ENCODE measurements around the gene ZMAT3.

The ZMAT3 gene

GRCh38 chr3:179000659-179001058 lies 71.0 kb downstream of the ZMAT3 start:
- Mint-ChIP-seq H3K4me1 (no peaks in the 10 kb centered on the region), H3K9me3 (peaks cover 10% of the 10 kb centered on the region), H3K4me3 (no peak overlapping the region), H3K27me3 (ENCODE audit: low read depth, poor library complexity) (peaks cover 9% of the 10 kb centered on the region), H3K27ac (no peak overlapping the region), H3K36me3 (ENCODE audit: low read depth) (no peaks in the 10 kb centered on the region)
- no peak for TF ChIP-seq CTCF (IDR thresholded peaks at IDR 0.05)
- no peak for DNase-seq

- Mint-ChIP-seq H3K36me3 (ENCODE audit: low read depth) (no peaks in the 10 kb centered on the region), H3K4me3 (no peak overlapping the region), H3K27me3 (ENCODE audit: low read depth, poor library complexity) (peaks cover 9% of the 10 kb centered on the region), H3K4me1 (no peaks in the 10 kb centered on the region), H3K9me3 (peaks cover 10% of the 10 kb centered on the region), H3K27ac (no peak overlapping the region)
- no peak for DNase-seq
- no peak for TF ChIP-seq CTCF (IDR thresholded peaks at IDR 0.05)
Observed at GRCh38 chr3:179000144-179000543, 71.5 kb downstream of the ZMAT3 start.

GRCh38 chr3:178996399-178996798 lies 75.2 kb downstream of the ZMAT3 start:
- H3K36me3 Mint-ChIP-seq (ENCODE audit: low read depth), result peaks cover 1% of the 10 kb centered on the region
- H3K4me1 Mint-ChIP-seq, result peaks cover 18% of the 10 kb centered on the region
- H3K9me3 Mint-ChIP-seq, result peaks cover 14% of the 10 kb centered on the region
- H3K27ac Mint-ChIP-seq, result no peak overlapping the region
- H3K4me3 Mint-ChIP-seq, result no peak overlapping the region
- peaks cover 6% of the 10 kb centered on the region for H3K27me3 Mint-ChIP-seq (ENCODE audit: low read depth, poor library complexity)
- no peak for DNase-seq
- TF ChIP-seq CTCF (IDR thresholded peaks at IDR 0.05), result no peak

DNA sequence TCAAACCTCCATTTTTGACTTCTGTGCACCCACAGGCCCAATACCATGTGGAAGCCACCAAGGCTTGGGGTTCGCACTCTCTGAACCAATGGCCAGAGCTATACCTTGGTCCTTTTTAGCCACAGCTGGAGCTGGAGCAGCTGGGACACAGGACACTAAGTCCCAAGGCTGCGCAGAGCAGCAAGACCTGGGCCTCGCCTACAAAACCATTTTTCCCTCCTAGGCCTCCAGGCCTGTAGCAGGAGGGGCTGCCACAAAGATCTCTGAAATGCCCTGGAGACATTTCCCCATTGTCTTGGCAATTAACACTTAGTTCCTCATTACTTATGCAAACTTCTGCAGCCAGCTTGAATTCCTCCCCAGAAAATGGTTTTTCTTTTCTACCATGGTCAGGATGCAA lies 81.3 kb downstream of the ZMAT3 start:
- Mint-ChIP-seq H3K4me1 (peaks cover 18% of the 10 kb centered on the region), H3K27ac (no peak overlapping the region), H3K4me3 (no peak overlapping the region), H3K9me3 (peaks cover 62% of the 10 kb centered on the region), H3K27me3 (ENCODE audit: low read depth, poor library complexity) (no peaks in the 10 kb centered on the region), H3K36me3 (ENCODE audit: low read depth) (peaks cover 23% of the 10 kb centered on the region)
- TF ChIP-seq CTCF (IDR thresholded peaks at IDR 0.05), result no peak
- DNase-seq, result no peak

DNA sequence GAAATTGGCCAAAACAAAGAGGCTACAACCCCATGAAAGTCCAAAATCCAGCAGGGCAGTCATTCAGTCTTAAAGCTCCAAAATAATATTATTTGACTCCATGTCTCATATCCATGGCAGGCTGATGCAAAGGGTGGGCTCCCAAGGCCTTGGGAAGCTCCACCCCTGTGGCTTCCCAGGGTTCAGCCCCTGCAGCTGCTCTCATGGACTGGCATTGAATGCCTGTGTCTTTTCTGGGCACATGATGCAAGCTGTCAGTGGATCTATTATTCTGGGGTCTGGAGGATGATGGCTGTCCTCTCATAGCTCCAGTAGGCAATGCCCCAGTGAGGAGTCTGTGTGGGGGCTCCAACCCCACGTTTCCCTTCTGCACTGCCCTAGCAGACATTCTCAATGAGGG lies 81.8 kb downstream of the ZMAT3 start:
- H3K27me3 Mint-ChIP-seq (ENCODE audit: low read depth, poor library complexity), result no peaks in the 10 kb centered on the region
- no peak for TF ChIP-seq CTCF (IDR thresholded peaks at IDR 0.05)
- H3K36me3 Mint-ChIP-seq (ENCODE audit: low read depth), result peaks cover 23% of the 10 kb centered on the region
- H3K27ac Mint-ChIP-seq, result no peak overlapping the region
- H3K4me1 Mint-ChIP-seq, result peaks cover 18% of the 10 kb centered on the region
- no peak overlapping the region for H3K4me3 Mint-ChIP-seq
- DNase-seq, result no peak
- H3K9me3 Mint-ChIP-seq, result peaks cover 67% of the 10 kb centered on the region

DNA sequence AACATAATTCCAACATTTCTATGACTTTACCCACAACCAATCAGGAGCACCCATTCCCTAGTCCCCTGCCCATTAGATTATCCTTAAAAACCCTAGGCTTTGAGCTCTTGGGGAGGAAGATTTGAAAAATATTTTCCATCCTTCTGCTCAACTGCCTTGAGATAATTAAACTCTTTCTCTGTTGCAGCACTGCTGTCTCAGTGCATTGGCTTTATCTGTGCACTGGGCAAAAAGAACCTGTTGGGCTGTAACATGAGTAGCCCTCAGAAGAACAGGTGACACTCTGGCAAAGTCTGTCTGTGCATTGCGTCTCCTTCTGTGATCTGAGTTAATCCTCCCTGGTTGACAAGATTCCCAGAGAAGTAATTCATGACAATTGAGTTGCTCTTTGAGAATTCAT lies 83.9 kb downstream of the ZMAT3 start:
- H3K4me3 Mint-ChIP-seq, result no peak overlapping the region
- TF ChIP-seq CTCF (IDR thresholded peaks at IDR 0.05), result no peak
- peaks cover 4% of the 10 kb centered on the region for H3K4me1 Mint-ChIP-seq
- H3K9me3 Mint-ChIP-seq, result peaks cover 73% of the 10 kb centered on the region
- peaks cover 23% of the 10 kb centered on the region for H3K36me3 Mint-ChIP-seq (ENCODE audit: low read depth)
- no peak for DNase-seq
- H3K27me3 Mint-ChIP-seq (ENCODE audit: low read depth, poor library complexity), result no peaks in the 10 kb centered on the region
- no peak overlapping the region for H3K27ac Mint-ChIP-seq

Data from nephron progenitor cell (in vitro differentiated cells).